K562 (cell line): ENCODE data around the gene SLC35E3. TPM values are rescaled to one million over a fixed set of nuclear protein-coding genes. Genes with fewer than 3 reads are reported as not detected.

Experiments
- ATAC-seq: fragments of 200-7000 bp; cut with Tn5 transposase; 3 replicates; pipeline ENCODE4 v1.9.1; 2020; ENCODE audit warnings: moderate library complexity
- BruUV-seq: library from RNA; stranded (reverse); fragments of 400-500 nt; replicated peaks from 2 replicates; lab custom pipeline; 2021; lab: Mats Ljungman, UMichigan
- CTCF ChIA-PET: fragments of 300-600 bp; formaldehyde crosslinking; extraction: SDS; loops from one replicate; lab custom pipeline; 2021; ENCODE audit warnings: low intra/inter-chr PET ratio; lab: Yijun Ruan, JAX
- POLR2A ChIA-PET: fragments of 300-600, 350-650 bp; sonication (Branson Sonifier 250); formaldehyde crosslinking; extraction: SDS; loops from one replicate; lab custom pipeline; 2021; ENCODE audit warnings: antibody characterized with exemption, inconsistent platforms; lab: Yijun Ruan, JAX
- DNase-seq, 4 experiments: peaks; one replicate each; pipeline versions ENCODE4 v3.0.0 to v3.0.0-alpha.2; 2011 to 2018; ENCODE audit warnings: low spot score in 3 of 4, mixed read lengths in 3 of 4; ENCODE audit errors: extremely low read depth in 1 of 4
- FAIRE-seq: peaks from 2 replicates; lab custom pipeline; 2011; peaks lifted over from hg19 to GRCh38; lab: Jason Lieb, UNC
- H2AFZ ChIP-seq: 2 replicates; pipeline ENCODE4 v1.6.0; 2011; ENCODE audit warnings: low read depth, low read length, control low read depth, inconsistent platforms
- H3K27ac ChIP-seq: fragments of 200-600 bp; 3 replicates; pipeline ENCODE4 v1.8.0; 2011; ENCODE audit warnings: low read depth, mild to moderate bottlenecking, control low read depth, inconsistent platforms, low read length, moderate library complexity, mixed read lengths; ENCODE audit errors: extremely low read depth
- H3K27me3 ChIP-seq, 2 experiments: fragments of 300-600 bp in 1 of 2; 2 replicates in 1 of 2; 3 replicates in 1 of 2; pipeline versions ENCODE4 v1.6.0 to v1.8.0; 2011; ENCODE audit warnings: inconsistent platforms in 2 of 2, low read length in 2 of 2, mild to moderate bottlenecking in 1 of 2, mixed read lengths in 1 of 2, moderate library complexity in 1 of 2; ENCODE audit not compliant: control insufficient read depth in 2 of 2, insufficient read depth in 2 of 2
- H3K36me3 ChIP-seq: fragments of 300-600 bp; 3 replicates; pipeline ENCODE4 v1.8.0; 2011; ENCODE audit warnings: mild to moderate bottlenecking, low read length, inconsistent platforms; ENCODE audit not compliant: control insufficient read depth, insufficient read depth
- H3K4me1 ChIP-seq, 2 experiments: fragments of 200-600 bp in 1 of 2; replicated peaks in 1 of 2; 2 replicates in 1 of 2; 3 replicates in 1 of 2; pipeline versions ENCODE4 v1.5.1 to v1.8.0; 2011; ENCODE audit warnings: inconsistent platforms in 2 of 2, low read length in 2 of 2, mild to moderate bottlenecking in 1 of 2, mixed read lengths in 1 of 2, moderate library complexity in 1 of 2; ENCODE audit not compliant: control insufficient read depth in 2 of 2, insufficient read depth in 2 of 2
- H3K4me2 ChIP-seq: 2 replicates; pipeline ENCODE4 v1.6.1; 2011; ENCODE audit warnings: low read length, control low read depth, inconsistent platforms, mixed read lengths; ENCODE audit not compliant: insufficient read depth
- H3K4me3 ChIP-seq: fragments of 200-600 bp; sonication (generic), shearing (Covaris generic); 2 replicates; pipeline ENCODE4 v1.5.1; 2016; ENCODE audit warnings: control low read depth, inconsistent platforms
- H3K79me2 ChIP-seq: fragments of 200-600 bp; 3 replicates; pipeline ENCODE4 v1.8.0; 2011; ENCODE audit warnings: low read length, inconsistent platforms; ENCODE audit not compliant: control insufficient read depth, insufficient read depth
- H3K9ac ChIP-seq, 2 experiments: 2 replicates each; pipeline versions ENCODE4 v1.6.0 to v1.6.1; 2011; ENCODE audit warnings: low read depth in 2 of 2, low read length in 2 of 2, control low read depth in 1 of 2, inconsistent platforms in 1 of 2, mild to moderate bottlenecking in 1 of 2, mixed read lengths in 1 of 2; ENCODE audit not compliant: insufficient read depth in 1 of 2
- H3K9me1 ChIP-seq: one replicate; pipeline ENCODE4 v1.6.0; 2011; ENCODE audit warnings: inconsistent platforms, mild to moderate bottlenecking, low read length, moderate library complexity; ENCODE audit not compliant: control insufficient read depth, insufficient read depth
- H3K9me3 ChIP-seq: replicated peaks from 2 replicates; pipeline ENCODE4 v1.5.1; 2011; ENCODE audit warnings: low read depth, low read length, inconsistent platforms; ENCODE audit not compliant: control insufficient read depth, insufficient read depth
- H4K20me1 ChIP-seq: replicated peaks from 2 replicates; pipeline ENCODE4 v1.6.1; 2011; ENCODE audit warnings: low read length, inconsistent platforms, mixed read lengths; ENCODE audit not compliant: control insufficient read depth, insufficient read depth
- KHSRP ChIP-seq: fragments of 450-650 bp; IDR thresholded peaks from 2 replicates; pipeline ENCODE4 v1.6.1; 2017
- NFIC ChIP-seq: fragments of 450-650 bp; IDR thresholded peaks from 2 replicates; pipeline ENCODE4 v1.6.1; 2017; ENCODE audit warnings: mild to moderate bottlenecking, inconsistent platforms
- RBFOX2 ChIP-seq: fragments of 200-400 bp; formaldehyde crosslinking; IDR thresholded peaks from 2 replicates; pipeline ENCODE4 v1.6.1; 2017; ENCODE audit warnings: low read depth, mild to moderate bottlenecking, low read length, moderate library complexity
- WGBS: fragments of 100-300 bp; shearing (Covaris generic); methylation state at CpG from one replicate; pipeline ENCODE4 v1.1.6; 2016; ENCODE audit warnings: low coverage, mixed read lengths; ENCODE audit not compliant: insufficient coverage; ENCODE audit errors: missing lambda C conversion rate; 5-methylcytosine and 5-hydroxymethylcytosine counted together
- in situ Hi-C: fragments of 300-500 bp; cut with MboI; formaldehyde crosslinking; loops from 4 replicates; pipeline ENCODE4 v1.15.0; 2018; ENCODE audit warnings: inconsistent platforms, mixed read lengths
- intact Hi-C: fragments of 100-400 bp; cut with micrococcal nuclease; formaldehyde crosslinking; loops from 2 replicates; pipeline ENCODE4 v1.14.2; 2022
- polyA plus RNA-seq, 8 experiments: library from polyadenylated mRNA; depleted of rRNA in 4 of 8; stranded (reverse) in 5 of 8; unstranded in 3 of 8; fragments of >200 nt; fragmentation: Nextera tagmentation in 2 of 8; fragmentation: Illumina TruSeq in 1 of 8; extraction: Ambion mirVana in 2 of 8; extraction: Trizol in 1 of 8; gene quantifications; 2 replicates each; pipeline versions ENCODE4 v1.2.1 to v1.2.3, GENCODE V29; 2011 to 2014; ENCODE audit warnings: inconsistent platforms in 1 of 8, missing spikeins in 1 of 8
- total RNA-seq, 7 experiments: library from RNA; depleted of rRNA in 6 of 7; stranded (reverse); fragments of >200 nt in 6 of 7; fragmentation: Illumina TruSeq in 2 of 7; extraction: Trizol in 2 of 7; gene quantifications; 2 replicates each; pipeline versions ENCODE4 v1.2.1 to v1.2.3, GENCODE V29; 2011 to 2021; ENCODE audit warnings: low replicate concordance in 1 of 7

The SLC35E3 gene
- total and polyA plus RNA-seq, 9 of the 15 experiments (the other 6 are each of a cell fraction or from before 2014, with no cell fraction given), result 1.2 to 5.9 (median 3.8) TPM

- no peak overlapping the region for H3K9ac ChIP-seq
- no peak for ATAC-seq
- H3K9me3 ChIP-seq, result no peaks in the 10 kb centered on the region
- H3K27me3 ChIP-seq, result no peaks in the 10 kb centered on the region
- FAIRE-seq, result no peak
- WGBS, result 79% methylated on average over 3 of the region's 3 CpGs
- H3K4me1 ChIP-seq, result peaks cover 0 to 13% of the 10 kb centered on the region in 2 experiments; a peak in 4 of 5 replicates
- no peak overlapping the region for H2AFZ ChIP-seq
- no peak overlapping the region for H3K27ac ChIP-seq
- no peaks in the 10 kb centered on the region for H3K9me1 ChIP-seq
- H3K79me2 ChIP-seq, result peaks cover 78% of the 10 kb centered on the region
- no peak overlapping the region for H3K4me3 ChIP-seq
- H4K20me1 ChIP-seq, result peaks cover 5% of the 10 kb centered on the region; the same call in 1 of the 2 replicates
- no peak for DNase-seq
- H3K36me3 ChIP-seq, result peaks cover 84% of the 10 kb centered on the region
- ChIA-PET POLR2A (interaction anchor here (0.7 to 1.4 kb wide), 3 partner anchors 8 to 22 kb away, joined by 3 to 4 read pairs (median 4); no protein-coding TSS in a partner anchor), CTCF (no interaction called here)
- TF ChIP-seq RBFOX2 (peak; percentile 12; the same call in 1 of the 2 replicates), NFIC (no peak)
- BruUV-seq, result no TSS peak
- in situ Hi-C loops, result no loop called here
- H3K4me2 ChIP-seq, result no peak overlapping the region
- intact Hi-C loops, result no loop called here
These were observed 68.7 kb downstream of the SLC35E3 start for GRCh38 chr12:68814490-68815231.

GRCh38 chr12:68815232-68815927 lies 69.4 kb downstream of the SLC35E3 start:
- no peak overlapping the region for H3K27ac ChIP-seq
- H3K27me3 ChIP-seq, result no peaks in the 10 kb centered on the region
- peaks cover 5% of the 10 kb centered on the region; the same call in 1 of the 2 replicates for H4K20me1 ChIP-seq
- no peak for FAIRE-seq
- TF ChIP-seq RBFOX2, result 0 out of 2 replicates have a peak, but pooled peaks have one; percentile 15
- no peak for TF ChIP-seq KHSRP
- TF ChIP-seq, all 486 proteins: peak for 1
- H3K4me3 ChIP-seq, result no peak overlapping the region
- BruUV-seq, result no TSS peak
- no peak overlapping the region for H2AFZ ChIP-seq
- CTCF ChIA-PET, result no interaction called here
- H3K9ac ChIP-seq, result no peak overlapping the region
- H3K4me2 ChIP-seq, result no peak overlapping the region
- ATAC-seq, result no peak
- in situ Hi-C loops (no loop called here), intact Hi-C loops (no loop called here)
- POLR2A ChIA-PET, result interaction anchor here (1.3 to 6.7 kb wide), 3 partner anchors 7 to 13 kb away, joined by 4 to 41 read pairs (median 4); partner anchors contain the start of gene MDM2
- H3K36me3 ChIP-seq, result peaks cover 86% of the 10 kb centered on the region
- H3K4me1 ChIP-seq, result peaks cover 0 to 13% of the 10 kb centered on the region in 2 experiments; a peak in 4 of 5 replicates
- peaks cover 73% of the 10 kb centered on the region for H3K79me2 ChIP-seq
- no peaks in the 10 kb centered on the region for H3K9me1 ChIP-seq
- DNase-seq, result no peak
- 83% methylated on average over 4 of the region's 5 CpGs for WGBS
- H3K9me3 ChIP-seq, result no peaks in the 10 kb centered on the region
